ENCODE measurements around the gene RTN4RL1. TPM values are rescaled to one million over a fixed set of nuclear protein-coding genes. Genes with fewer than 3 reads are reported as not detected.

Gene RTN4RL1
- total RNA-seq, 1 donor from 2014 or later: 50.3 TPM

DNA sequence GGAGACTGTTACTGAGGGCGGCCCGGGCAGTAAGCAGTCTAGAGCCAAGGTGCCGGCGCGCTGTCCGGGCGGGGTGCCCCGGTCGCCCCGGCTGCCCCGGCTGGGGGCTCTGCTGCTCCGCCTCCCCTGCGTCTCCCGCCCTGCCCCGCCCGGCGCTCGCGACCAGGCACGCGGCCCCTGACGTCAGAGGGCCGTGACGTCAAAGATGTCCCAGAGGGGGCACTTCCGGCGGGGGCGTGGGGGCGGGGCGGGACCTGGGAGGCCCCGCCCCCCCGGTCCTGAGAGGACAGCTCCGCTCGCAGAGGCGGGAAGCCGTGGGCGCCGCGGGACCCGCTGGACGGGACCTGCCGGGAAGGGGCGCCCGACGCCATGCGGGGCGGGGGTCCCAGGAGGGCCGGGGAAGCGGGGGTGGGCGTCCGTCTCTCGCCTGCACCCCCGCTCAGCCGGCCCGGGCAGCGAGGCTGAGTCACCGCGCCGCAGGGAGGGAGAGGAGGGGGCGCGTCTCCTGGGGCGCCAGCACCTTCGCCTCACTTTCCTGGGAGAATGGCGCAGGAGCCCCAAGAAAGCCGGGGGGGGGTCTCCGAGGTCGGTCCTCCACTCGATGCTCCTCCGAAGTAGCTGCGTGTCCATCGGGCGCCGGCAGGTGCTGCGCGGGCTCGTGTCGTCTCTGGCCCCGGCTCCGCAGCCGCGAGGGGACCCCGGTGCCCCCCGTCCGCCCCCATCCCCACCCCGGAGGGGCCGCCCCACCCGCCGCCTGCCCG, 25.3 kb upstream of the RTN4RL1 start:
- Mint-ChIP-seq H3K4me1 (ENCODE audit: low read depth, unreplicated experiment) (peaks cover 3% of the 10 kb centered on the region), H3K27me3 (ENCODE audit: unreplicated experiment) (peaks cover 14% of the 10 kb centered on the region)

DNA sequence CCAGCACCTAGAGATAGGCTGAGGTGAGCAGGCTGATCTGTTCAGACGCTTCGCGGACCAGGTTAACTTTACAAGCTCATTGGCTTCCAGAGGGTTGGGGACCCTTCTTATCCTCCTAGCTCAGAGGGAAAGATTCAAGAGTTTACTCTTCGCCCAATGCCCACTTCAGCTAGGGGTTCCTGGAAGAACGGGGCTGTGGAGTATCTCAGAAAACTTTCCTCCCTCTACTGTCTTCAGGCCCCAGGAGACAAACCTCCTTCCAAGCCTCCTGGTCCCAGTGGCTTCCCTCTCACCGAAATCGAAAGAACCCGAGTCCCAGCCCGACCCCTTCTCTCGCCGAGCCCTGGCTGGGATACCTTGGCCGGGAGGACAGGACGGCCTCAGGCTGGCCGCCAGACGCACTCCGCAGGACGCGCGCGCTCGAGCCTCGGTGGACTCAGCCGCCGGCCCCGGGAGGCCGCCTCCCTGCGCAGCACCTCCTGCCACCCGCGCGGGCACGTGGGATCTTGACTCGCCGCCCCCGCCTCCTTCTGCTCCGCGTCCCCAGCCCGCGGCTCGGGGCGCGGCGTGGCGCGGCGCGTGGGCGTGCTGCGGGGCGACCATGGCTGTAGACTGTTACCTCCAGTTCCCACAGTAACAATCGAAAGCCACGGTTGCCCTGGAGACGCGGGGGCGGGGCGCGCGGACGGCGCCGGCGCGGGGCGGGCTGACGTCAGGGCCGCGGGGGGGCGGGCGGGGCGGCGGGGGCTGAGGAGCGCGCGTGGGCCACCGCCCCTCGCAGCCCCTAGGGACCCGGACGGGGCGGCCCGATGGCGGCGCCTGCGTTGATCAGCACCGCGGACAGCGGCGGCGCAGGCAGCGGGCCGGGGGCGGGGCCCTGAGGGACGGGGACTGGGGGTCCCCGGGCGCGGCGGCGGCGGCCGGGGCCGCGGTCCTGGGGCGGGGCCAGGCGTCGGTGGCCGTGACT, 24.5 kb upstream of the RTN4RL1 start:
- Mint-ChIP-seq H3K27ac (ENCODE audit: unreplicated experiment) (peak overlapping the region; percentile 84), H3K4me1 (ENCODE audit: low read depth, unreplicated experiment) (peaks cover 3% of the 10 kb centered on the region), H3K9me3 (ENCODE audit: unreplicated experiment) (peaks cover 9% of the 10 kb centered on the region), H3K36me3 (ENCODE audit: unreplicated experiment) (no peaks in the 10 kb centered on the region), H3K27me3 (ENCODE audit: unreplicated experiment) (peaks cover 14% of the 10 kb centered on the region), H3K4me3 (ENCODE audit: unreplicated experiment) (peak overlapping the region; percentile 78)
- peak; percentile 90 for DNase-seq
- TF ChIP-seq, protein P1, sequence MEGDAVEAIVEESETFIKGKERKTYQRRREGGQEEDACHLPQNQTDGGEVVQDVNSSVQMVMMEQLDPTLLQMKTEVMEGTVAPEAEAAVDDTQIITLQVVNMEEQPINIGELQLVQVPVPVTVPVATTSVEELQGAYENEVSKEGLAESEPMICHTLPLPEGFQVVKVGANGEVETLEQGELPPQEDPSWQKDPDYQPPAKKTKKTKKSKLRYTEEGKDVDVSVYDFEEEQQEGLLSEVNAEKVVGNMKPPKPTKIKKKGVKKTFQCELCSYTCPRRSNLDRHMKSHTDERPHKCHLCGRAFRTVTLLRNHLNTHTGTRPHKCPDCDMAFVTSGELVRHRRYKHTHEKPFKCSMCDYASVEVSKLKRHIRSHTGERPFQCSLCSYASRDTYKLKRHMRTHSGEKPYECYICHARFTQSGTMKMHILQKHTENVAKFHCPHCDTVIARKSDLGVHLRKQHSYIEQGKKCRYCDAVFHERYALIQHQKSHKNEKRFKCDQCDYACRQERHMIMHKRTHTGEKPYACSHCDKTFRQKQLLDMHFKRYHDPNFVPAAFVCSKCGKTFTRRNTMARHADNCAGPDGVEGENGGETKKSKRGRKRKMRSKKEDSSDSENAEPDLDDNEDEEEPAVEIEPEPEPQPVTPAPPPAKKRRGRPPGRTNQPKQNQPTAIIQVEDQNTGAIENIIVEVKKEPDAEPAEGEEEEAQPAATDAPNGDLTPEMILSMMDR (IDR thresholded peaks at IDR 0.05; ENCODE audit: partially characterized antibody, unreplicated experiment): no peak

More for the DNA sequence above, 25.3 kb upstream of the RTN4RL1 start:
- H3K36me3 Mint-ChIP-seq (ENCODE audit: unreplicated experiment): no peaks in the 10 kb centered on the region
- H3K4me3 Mint-ChIP-seq (ENCODE audit: unreplicated experiment): no peak overlapping the region
- TF ChIP-seq, protein P1 (IDR thresholded peaks at IDR 0.05; ENCODE audit: partially characterized antibody, unreplicated experiment): no peak
- no peak overlapping the region for H3K27ac Mint-ChIP-seq (ENCODE audit: unreplicated experiment)
- H3K9me3 Mint-ChIP-seq (ENCODE audit: unreplicated experiment): peaks cover 9% of the 10 kb centered on the region
- peak; percentile 83 for DNase-seq

DNA sequence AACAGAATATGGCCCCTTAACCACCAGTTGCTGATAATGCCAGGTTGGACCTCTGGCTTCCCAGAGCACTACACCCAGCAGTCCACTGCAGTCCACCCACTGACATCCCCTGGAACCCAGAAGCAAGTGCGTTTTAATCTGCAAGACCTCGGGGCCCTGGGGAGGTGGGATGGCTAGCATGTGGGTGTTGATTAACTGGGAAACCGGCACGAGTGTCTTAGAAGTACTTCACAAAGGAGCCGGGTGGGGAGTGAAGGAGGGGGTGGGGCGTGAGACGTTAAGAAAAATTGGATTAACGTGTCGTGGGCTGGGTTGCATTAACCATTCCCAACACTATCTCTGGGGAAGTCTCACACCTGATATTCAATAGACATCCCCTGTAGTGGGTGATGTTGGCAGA, 23.7 kb upstream of the RTN4RL1 start:
- no peak for DNase-seq
- peaks cover 14% of the 10 kb centered on the region for H3K27me3 Mint-ChIP-seq (ENCODE audit: unreplicated experiment)
- TF ChIP-seq, protein P1 (IDR thresholded peaks at IDR 0.05; ENCODE audit: partially characterized antibody, unreplicated experiment): no peak
- peak overlapping the region; percentile 78 for H3K4me3 Mint-ChIP-seq (ENCODE audit: unreplicated experiment)
- H3K27ac Mint-ChIP-seq (ENCODE audit: unreplicated experiment): no peak overlapping the region
- no peaks in the 10 kb centered on the region for H3K36me3 Mint-ChIP-seq (ENCODE audit: unreplicated experiment)
- peaks cover 3% of the 10 kb centered on the region for H3K4me1 Mint-ChIP-seq (ENCODE audit: low read depth, unreplicated experiment)
- H3K9me3 Mint-ChIP-seq (ENCODE audit: unreplicated experiment): peaks cover 9% of the 10 kb centered on the region

DNA sequence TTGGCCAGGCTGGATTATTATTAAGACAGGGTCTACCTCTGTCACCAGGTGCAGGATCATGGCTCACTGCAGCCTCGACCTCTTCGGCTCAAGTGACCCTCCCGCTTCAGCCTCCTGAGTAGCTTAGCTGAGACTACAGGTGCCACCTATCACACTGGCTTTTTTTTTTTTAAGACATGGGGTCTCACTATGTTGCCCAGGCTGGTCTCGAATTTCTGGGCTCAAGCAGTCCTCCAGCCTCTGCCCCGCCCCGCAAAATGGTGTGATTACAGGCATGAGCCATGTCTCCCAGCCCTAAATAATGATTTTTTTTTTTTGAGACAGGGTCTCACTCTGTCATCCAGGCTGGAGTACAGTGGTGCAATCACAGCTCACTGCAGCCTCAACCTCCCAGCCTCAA, 22.5 kb upstream of the RTN4RL1 start:
- Mint-ChIP-seq H3K4me1 (ENCODE audit: low read depth, unreplicated experiment) (peaks cover 6% of the 10 kb centered on the region), H3K36me3 (ENCODE audit: unreplicated experiment) (no peaks in the 10 kb centered on the region), H3K27ac (ENCODE audit: unreplicated experiment) (no peak overlapping the region), H3K9me3 (ENCODE audit: unreplicated experiment) (peaks cover 5% of the 10 kb centered on the region), H3K4me3 (ENCODE audit: unreplicated experiment) (no peak overlapping the region), H3K27me3 (ENCODE audit: unreplicated experiment) (peaks cover 14% of the 10 kb centered on the region)
- TF ChIP-seq, protein P1 (IDR thresholded peaks at IDR 0.05; ENCODE audit: partially characterized antibody, unreplicated experiment): no peak
- no peak for DNase-seq

Measured in glutamatergic neuron (in vitro differentiated cells).